K562 (cell line): ENCODE data around the gene CLCN6. TPM values are rescaled to one million over a fixed set of nuclear protein-coding genes. Genes with fewer than 3 reads are reported as not detected.

Experiments
- BHLHE40 ChIP-seq: IDR thresholded peaks from 2 replicates; pipeline ENCODE4 v1.6.1; 2011; ENCODE audit warnings: low read length, improper control_type of control experiment
- CHD2 ChIP-seq: IDR thresholded peaks from 2 replicates; pipeline ENCODE4 v1.6.1; 2011; ENCODE audit warnings: low read depth, low read length
- DMBX1 ChIP-seq: fragments of 250-450 bp; sonication (Bioruptor Pico); IDR thresholded peaks from 2 replicates; pipeline ENCODE4 v1.8.0; 2022; ENCODE audit warnings: inconsistent platforms, mild to moderate bottlenecking, moderate library complexity, borderline replicate concordance
- E2F1 ChIP-seq: sonication (generic); formaldehyde crosslinking; IDR thresholded peaks from 2 replicates; pipeline ENCODE4 v1.8.1; 2023; ENCODE audit warnings: mild to moderate bottlenecking, missing genetic modification reagents, moderate library complexity
- ETV1 ChIP-seq: fragments of 450-650 bp; conservative IDR thresholded peaks from 2 replicates; pipeline ENCODE4 v1.6.1; 2016; ENCODE audit warnings: missing genetic modification characterization, control low read depth, low read depth, missing compliant biosample characterization
- ETV5 ChIP-seq: sonication (generic); formaldehyde crosslinking; IDR thresholded peaks from 2 replicates; pipeline ENCODE4 v1.4.0; 2020; ENCODE audit warnings: low read depth, mild to moderate bottlenecking, missing genetic modification reagents
- HMGXB4 ChIP-seq: sonication (generic); formaldehyde crosslinking; IDR thresholded peaks from 2 replicates; pipeline ENCODE4 v1.8.1; 2023; ENCODE audit warnings: mild to moderate bottlenecking, missing genetic modification reagents
- LCOR ChIP-seq: sonication (generic); formaldehyde crosslinking; IDR thresholded peaks from 2 replicates; pipeline ENCODE4 v1.8.0; 2022; ENCODE audit warnings: mild to moderate bottlenecking, missing genetic modification reagents
- MEF2A ChIP-seq: IDR thresholded peaks from 2 replicates; pipeline ENCODE4 v1.6.1; 2011; ENCODE audit warnings: low read depth, mild to moderate bottlenecking, low read length, moderate library complexity; ENCODE audit not compliant: control insufficient read depth
- NR2C2 ChIP-seq, 2 experiments: fragments of 200-800 bp in 1 of 2; sonication (Bioruptor generic) in 1 of 2; sonication (generic) in 1 of 2; formaldehyde crosslinking in 1 of 2; IDR thresholded peaks; 2 replicates each; pipeline versions ENCODE4 v1.6.1 to v1.8.0; 2016 to 2022; ENCODE audit warnings: mild to moderate bottlenecking in 1 of 2, missing compliant biosample characterization in 1 of 2, missing genetic modification characterization in 1 of 2, missing genetic modification reagents in 1 of 2
- PRPF4 ChIP-seq: fragments of 200-400 bp; formaldehyde crosslinking; IDR thresholded peaks from one replicate; pipeline ENCODE4 v1.6.1; 2017; ENCODE audit warnings: low read length, low read depth, mild to moderate bottlenecking; ENCODE audit not compliant: insufficient read depth, poor library complexity, severe bottlenecking
- SAFB2 ChIP-seq: fragments of 200-400 bp; formaldehyde crosslinking; IDR thresholded peaks from 2 replicates; pipeline ENCODE4 v1.6.1; 2018; ENCODE audit warnings: borderline replicate concordance, low read length, low read depth, moderate library complexity; ENCODE audit not compliant: severe bottlenecking
- SMARCB1 ChIP-seq: IDR thresholded peaks from 2 replicates; pipeline ENCODE4 v1.6.1; 2011; ENCODE audit warnings: improper control_type of control experiment, low read depth; ENCODE audit not compliant: insufficient read length
- SRSF7 ChIP-seq: fragments of 200-400 bp; formaldehyde crosslinking; optimal IDR thresholded peaks from 2 replicates; pipeline ENCODE3; 2017; ENCODE audit warnings: mild to moderate bottlenecking, low read depth, low read length
- UBTF ChIP-seq, 2 experiments: IDR thresholded peaks; 2 replicates each; pipeline ENCODE4 v1.6.1; 2012; ENCODE audit warnings: improper control_type of control experiment in 2 of 2, low read depth in 2 of 2, low read length in 2 of 2, borderline replicate concordance in 1 of 2
- ZBTB33 ChIP-seq: sonication (generic); formaldehyde crosslinking; IDR thresholded peaks from 2 replicates; pipeline ENCODE4 v1.8.1; 2023; ENCODE audit warnings: mild to moderate bottlenecking, missing genetic modification reagents
- ZNF140 ChIP-seq: fragments of 250-450 bp; sonication (Bioruptor Pico); IDR thresholded peaks from 2 replicates; pipeline ENCODE4 v1.8.0; 2021; ENCODE audit warnings: moderate library complexity, mild to moderate bottlenecking, inconsistent platforms
- ZNF740 ChIP-seq, 3 experiments: fragments of 200-800 bp in 1 of 3; sonication (Bioruptor generic) in 1 of 3; sonication (generic) in 1 of 3; formaldehyde crosslinking in 1 of 3; IDR thresholded peaks; 2 replicates each; pipeline versions ENCODE4 v1.6.1 to v1.8.0; 2016 to 2022; ENCODE audit warnings: mild to moderate bottlenecking in 2 of 3, missing compliant biosample characterization in 2 of 3, missing genetic modification characterization in 2 of 3, missing genetic modification reagents in 1 of 3
- polyA plus RNA-seq, 8 experiments: library from polyadenylated mRNA; depleted of rRNA in 4 of 8; stranded (reverse) in 5 of 8; unstranded in 3 of 8; fragments of >200 nt; fragmentation: Nextera tagmentation in 2 of 8; fragmentation: Illumina TruSeq in 1 of 8; extraction: Ambion mirVana in 2 of 8; extraction: Trizol in 1 of 8; gene quantifications; 2 replicates each; pipeline versions ENCODE4 v1.2.1 to v1.2.3, GENCODE V29; 2011 to 2014; ENCODE audit warnings: inconsistent platforms in 1 of 8, missing spikeins in 1 of 8
- total RNA-seq, 7 experiments: library from RNA; depleted of rRNA in 6 of 7; stranded (reverse); fragments of >200 nt in 6 of 7; fragmentation: Illumina TruSeq in 2 of 7; extraction: Trizol in 2 of 7; gene quantifications; 2 replicates each; pipeline versions ENCODE4 v1.2.1 to v1.2.3, GENCODE V29; 2011 to 2021; ENCODE audit warnings: low replicate concordance in 1 of 7

The CLCN6 gene
- total and polyA plus RNA-seq, 9 of the 15 experiments (the other 6 are each of a cell fraction or from before 2014, with no cell fraction given), result 2.0 to 21.8 (median 13.6) TPM

- TF ChIP-seq UBTF (IDR thresholded peaks at IDR 0.05; ENCODE audit: borderline replicate concordance in 1 of 2, low read depth in 2 of 2, low read length in 2 of 2), result no peak
- TF ChIP-seq SRSF7, result no peak
- TF ChIP-seq LCOR (CRISPR knock-in tag), result no peak
- no peak for TF ChIP-seq BHLHE40
- no peak for TF ChIP-seq SMARCB1
- no peak for TF ChIP-seq NR2C2 (CRISPR knock-in tag; IDR thresholded peaks at IDR 0.05)
- TF ChIP-seq NR2C2 (tag; IDR thresholded peaks at IDR 0.05), result no peak
- TF ChIP-seq SAFB2, result no peak
- TF ChIP-seq HMGXB4 (CRISPR knock-in tag), result 0 out of 2 replicates have a peak, but pooled peaks have one; percentile 29
- TF ChIP-seq ETV1 (tag), result no peak
- TF ChIP-seq ZNF140 (CRISPR knock-in tag), result no peak
- TF ChIP-seq CHD2, result no peak
- TF ChIP-seq E2F1 (CRISPR knock-in tag), result no peak
- TF ChIP-seq ZBTB33 (CRISPR knock-in tag), result 0 out of 2 replicates have a peak, but pooled peaks have one; percentile 46
- TF ChIP-seq PRPF4, result no peak
- TF ChIP-seq MEF2A, result no peak
- TF ChIP-seq ETV5 (CRISPR knock-in tag), result no peak
- TF ChIP-seq ZNF740 (CRISPR knock-in tag; IDR thresholded peaks at IDR 0.05), result no peak
- TF ChIP-seq ZNF740 (tag; IDR thresholded peaks at IDR 0.05), result no peak
- TF ChIP-seq DMBX1, result no peak
These were observed 12.2 kb upstream of the CLCN6 start (continued) for GRCh38 chr1:11793819-11794218.
